ENCODE data around the gene BPIFA1. TPM values are rescaled to one million over a fixed set of nuclear protein-coding genes. Genes with fewer than 3 reads are reported as not detected.

The BPIFA1 gene
- total RNA-seq: not detected

GRCh38 chr20:33235696-33236095, at the start of gene BPIFA1:
Gene BPIFA1, plus strand, starts transcription at chr20:33235996. Its CDS starts 1,716 bp downstream, at chr20:33237712.
- H3K27me3 ChIP-seq: peaks cover 0 to 8% of the 10 kb centered on the region in 2 donors
- 59 to 61% methylated on average over 5 of the region's 5 CpGs for WGBS, 2 donors
- H3K4me1 ChIP-seq: no peaks in the 10 kb centered on the region

GRCh38 chr20:33187491-33187890, 48.3 kb upstream of the BPIFA1 start:
- Histone ChIP-seq H3K36me3 (no peaks in the 10 kb centered on the region), H3K9me3 (peaks cover 0 to 9% (median 0%) of the 10 kb centered on the region in 4 donors), H3K27ac (no peak overlapping the region), H3K27me3 (no peaks in the 10 kb centered on the region), H3K4me1 (no peaks in the 10 kb centered on the region), H3K4me3 (no peak overlapping the region)
- TF ChIP-seq POLR2A (IDR thresholded peaks at IDR 0.05): no peak
- no peak for TF ChIP-seq CTCF (IDR thresholded peaks at IDR 0.05)
- no peak for TF ChIP-seq EP300 (IDR thresholded peaks at IDR 0.05)
- no peak for DNase-seq (ENCODE audit: low spot score in 2 of 2)
- 83 to 85% methylated on average over 4 of the region's 4 CpGs for WGBS, 2 donors

More at GRCh38 chr20:33235696-33236095, at the start of gene BPIFA1:
- Histone ChIP-seq H3K4me3 (no peak within 1 kb of the TSS), H3K27ac (no peak within 1 kb of the TSS), H3K36me3 (no peaks in the 10 kb centered on the region), H3K9me3 (no peaks in the 10 kb centered on the region)
- DNase-seq (ENCODE audit: low spot score in 2 of 2): no peak
- no peak for TF ChIP-seq CTCF (IDR thresholded peaks at IDR 0.05)
- TF ChIP-seq POLR2A (IDR thresholded peaks at IDR 0.05): no peak
- no peak for TF ChIP-seq EP300 (IDR thresholded peaks at IDR 0.05)

- Histone ChIP-seq H3K4me1 (no peaks in the 10 kb centered on the region), H3K9me3 (peaks cover 0 to 2% (median 0%) of the 10 kb centered on the region in 4 donors), H3K27me3 (no peaks in the 10 kb centered on the region), H3K36me3 (no peaks in the 10 kb centered on the region), H3K4me3 (no peak overlapping the region), H3K27ac (no peak overlapping the region)
- TF ChIP-seq POLR2A (IDR thresholded peaks at IDR 0.05) (no peak), CTCF (IDR thresholded peaks at IDR 0.05) (no peak), EP300 (IDR thresholded peaks at IDR 0.05) (no peak)
- no peak for DNase-seq (ENCODE audit: low spot score in 2 of 2)
- 86 to 88% methylated on average over 9 of the region's 9 CpGs for WGBS, 2 donors
Observed at GRCh38 chr20:33188421-33188820, 47.4 kb upstream of the BPIFA1 start.

GRCh38 chr20:33191484-33191883, 44.3 kb upstream of the BPIFA1 start:
- WGBS, 2 donors: 29 to 33% methylated on average over 3 of the region's 3 CpGs
- Histone ChIP-seq H3K9me3 (no peaks in the 10 kb centered on the region), H3K4me1 (no peaks in the 10 kb centered on the region), H3K36me3 (no peaks in the 10 kb centered on the region), H3K4me3 (no peak overlapping the region), H3K27me3 (no peaks in the 10 kb centered on the region), H3K27ac (no peak overlapping the region)
- DNase-seq (ENCODE audit: low spot score in 2 of 2): no peak
- TF ChIP-seq CTCF (IDR thresholded peaks at IDR 0.05): no peak

GRCh38 chr20:33191955-33192354, 43.8 kb upstream of the BPIFA1 start:
- 74% methylated on average over 1 of the region's 1 CpG for WGBS, 2 donors
- H3K4me3 ChIP-seq: no peak overlapping the region
- TF ChIP-seq CTCF (IDR thresholded peaks at IDR 0.05) (no peak), EP300 (IDR thresholded peaks at IDR 0.05) (no peak), POLR2A (IDR thresholded peaks at IDR 0.05) (no peak)

More at GRCh38 chr20:33191955-33192354, 43.8 kb upstream of the BPIFA1 start:
- H3K4me1 ChIP-seq: no peaks in the 10 kb centered on the region
- no peak for DNase-seq (ENCODE audit: low spot score in 2 of 2)
- no peaks in the 10 kb centered on the region for H3K9me3 ChIP-seq
- no peaks in the 10 kb centered on the region for H3K36me3 ChIP-seq
- no peak overlapping the region for H3K27ac ChIP-seq
- no peaks in the 10 kb centered on the region for H3K27me3 ChIP-seq

All from tibial nerve (tissue), 4 donors.